Measurements from ENCODE around the gene PCDHB2.
"Not testable (repeated sequence)": the region's sequence is repeated elsewhere in the genome, so short reads cannot be mapped to it uniquely, and the experiment has no call there.

The PCDHB2 gene

DNA sequence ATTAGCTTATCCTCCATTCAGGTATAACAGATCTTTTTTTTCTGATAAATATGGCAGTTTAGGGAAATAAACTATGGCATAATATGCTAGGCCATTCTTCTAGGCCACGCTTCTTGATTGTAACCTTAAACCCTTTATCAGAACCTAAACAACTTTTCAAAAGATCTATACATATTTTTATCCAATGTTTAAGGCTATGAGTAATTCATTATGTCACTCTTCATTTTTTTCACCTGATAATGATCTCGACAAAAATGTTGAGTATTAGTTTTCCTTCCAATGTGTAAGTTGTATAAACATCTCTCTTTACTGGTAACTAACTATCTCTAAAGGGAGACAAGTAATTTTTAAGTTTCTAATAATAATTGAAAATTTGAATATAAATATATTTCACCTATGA lies 24.8 kb downstream of the PCDHB2 start:
- Mint-ChIP-seq H3K36me3 (peaks cover 2% of the 10 kb centered on the region), H3K4me3 (no peak overlapping the region), H3K9me3 (peaks cover 15% of the 10 kb centered on the region), H3K4me1 (no peaks in the 10 kb centered on the region), H3K27me3 (no peaks in the 10 kb centered on the region), H3K27ac (no peak overlapping the region)
- ATAC-seq (ENCODE audit: low read depth) (no peak), DNase-seq (ENCODE audit: low spot score in 2 of 2) (no peak)

DNA sequence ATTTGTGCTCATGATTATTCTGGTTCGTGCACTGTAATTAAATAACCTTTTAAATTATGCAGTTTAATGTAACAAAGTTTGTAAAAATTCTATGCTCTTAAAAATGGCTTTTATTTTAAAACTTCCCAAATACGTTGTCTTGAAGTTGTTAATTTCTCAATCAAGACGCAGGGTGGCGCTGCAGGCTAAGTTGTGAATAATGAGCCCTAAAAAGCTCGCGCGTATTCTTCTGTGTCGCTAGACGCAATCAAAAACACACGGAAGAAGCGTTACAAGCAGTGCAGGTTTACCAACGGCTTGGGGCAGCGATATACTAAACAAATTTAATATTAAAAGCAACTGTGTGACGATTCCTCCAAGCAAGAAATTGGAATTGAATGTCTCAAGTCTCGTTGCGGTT lies 27.1 kb downstream of the PCDHB2 start, which contains the start of gene PCDHB4:
Gene PCDHB4 (plus strand): TSS at position 256 of the 400 bp plus-strand sequence. CDS start 181 bp downstream, outside the sequence.
- Mint-ChIP-seq H3K36me3 (peaks cover 2% of the 10 kb centered on the region), H3K27me3 (no peaks in the 10 kb centered on the region), H3K27ac (no peak within 1 kb of the TSS), H3K9me3 (peaks cover 3% of the 10 kb centered on the region), H3K4me3 (no peak within 1 kb of the TSS), H3K4me1 (no peaks in the 10 kb centered on the region)
- ATAC-seq (ENCODE audit: low read depth) (no peak), DNase-seq (ENCODE audit: low spot score in 2 of 2) (no peak)

DNA sequence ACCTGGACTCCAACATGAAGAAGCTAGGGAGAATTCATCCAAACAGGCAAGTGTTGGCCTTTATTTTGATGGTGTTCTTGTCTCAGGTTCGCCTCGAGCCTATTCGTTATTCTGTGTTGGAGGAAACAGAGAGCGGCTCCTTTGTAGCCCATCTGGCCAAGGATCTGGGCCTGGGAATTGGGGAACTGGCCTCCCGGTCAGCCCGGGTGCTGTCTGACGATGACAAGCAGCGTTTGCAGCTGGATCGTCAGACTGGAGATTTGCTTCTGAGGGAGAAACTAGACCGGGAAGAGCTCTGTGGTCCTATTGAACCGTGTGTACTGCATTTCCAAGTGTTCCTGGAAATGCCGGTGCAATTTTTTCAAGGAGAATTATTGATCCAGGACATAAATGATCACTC lies 27.6 kb downstream of the PCDHB2 start:
- DNase-seq (ENCODE audit: low spot score in 2 of 2) (no peak), ATAC-seq (ENCODE audit: low read depth) (no peak)
- Mint-ChIP-seq H3K9me3 (no peaks in the 10 kb centered on the region), H3K4me3 (no peak overlapping the region), H3K27me3 (no peaks in the 10 kb centered on the region), H3K27ac (no peak overlapping the region), H3K36me3 (no peaks in the 10 kb centered on the region), H3K4me1 (no peaks in the 10 kb centered on the region)

DNA sequence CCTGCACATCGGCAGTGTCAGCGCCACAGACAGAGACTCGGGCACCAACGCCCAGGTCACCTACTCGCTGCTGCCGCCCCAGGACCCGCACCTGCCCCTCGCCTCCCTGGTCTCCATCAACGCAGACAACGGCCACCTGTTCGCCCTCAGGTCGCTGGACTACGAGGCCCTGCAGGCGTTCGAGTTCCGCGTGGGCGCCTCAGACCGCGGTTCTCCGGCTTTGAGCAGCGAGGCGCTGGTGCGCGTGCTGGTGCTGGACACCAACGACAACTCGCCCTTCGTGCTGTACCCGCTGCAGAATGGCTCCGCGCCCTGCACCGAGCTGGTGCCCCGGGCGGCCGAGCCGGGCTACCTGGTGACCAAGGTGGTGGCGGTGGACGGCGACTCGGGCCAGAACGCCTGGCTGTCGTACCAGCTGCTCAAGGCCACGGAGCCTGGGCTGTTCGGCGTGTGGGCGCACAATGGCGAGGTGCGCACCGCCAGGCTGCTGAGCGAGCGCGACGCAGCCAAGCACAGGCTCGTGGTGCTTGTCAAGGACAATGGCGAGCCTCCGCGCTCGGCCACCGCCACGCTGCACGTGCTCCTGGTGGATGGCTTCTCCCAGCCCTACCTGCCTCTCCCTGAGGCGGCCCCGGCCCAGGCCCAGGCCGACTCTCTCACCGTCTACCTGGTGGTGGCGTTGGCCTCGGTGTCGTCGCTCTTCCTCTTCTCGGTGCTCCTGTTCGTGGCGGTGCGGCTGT lies 29.2 kb downstream of the PCDHB2 start:
- not testable (repeated sequence) for H3K27me3 Mint-ChIP-seq; ATAC-seq (ENCODE audit: low read depth); H3K36me3 Mint-ChIP-seq; DNase-seq (ENCODE audit: low spot score in 2 of 2); H3K4me1 Mint-ChIP-seq; H3K4me3 Mint-ChIP-seq; H3K9me3 Mint-ChIP-seq; H3K27ac Mint-ChIP-seq

DNA sequence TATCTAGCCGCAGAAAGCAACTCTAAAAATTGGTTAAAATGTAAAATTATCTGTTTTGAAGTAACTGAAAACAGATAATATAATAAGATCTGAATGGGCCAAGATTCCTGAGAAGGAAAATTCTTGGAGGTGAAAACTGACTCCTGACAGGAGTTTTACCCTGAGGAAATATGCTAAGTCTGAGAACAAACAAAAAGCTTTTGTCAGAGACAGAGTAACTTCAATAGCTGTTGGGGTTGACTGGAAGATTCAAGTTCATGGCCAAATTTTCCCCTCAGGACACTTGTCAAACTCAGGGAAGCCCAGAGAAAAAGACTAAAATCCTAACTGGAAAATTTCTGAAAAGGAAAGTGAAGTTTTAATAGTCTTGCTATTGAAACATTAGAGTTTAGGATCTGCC lies 32.9 kb downstream of the PCDHB2 start:
- no peak for ATAC-seq (ENCODE audit: low read depth)
- Mint-ChIP-seq H3K27me3 (no peaks in the 10 kb centered on the region), H3K27ac (no peak overlapping the region)

DNA sequence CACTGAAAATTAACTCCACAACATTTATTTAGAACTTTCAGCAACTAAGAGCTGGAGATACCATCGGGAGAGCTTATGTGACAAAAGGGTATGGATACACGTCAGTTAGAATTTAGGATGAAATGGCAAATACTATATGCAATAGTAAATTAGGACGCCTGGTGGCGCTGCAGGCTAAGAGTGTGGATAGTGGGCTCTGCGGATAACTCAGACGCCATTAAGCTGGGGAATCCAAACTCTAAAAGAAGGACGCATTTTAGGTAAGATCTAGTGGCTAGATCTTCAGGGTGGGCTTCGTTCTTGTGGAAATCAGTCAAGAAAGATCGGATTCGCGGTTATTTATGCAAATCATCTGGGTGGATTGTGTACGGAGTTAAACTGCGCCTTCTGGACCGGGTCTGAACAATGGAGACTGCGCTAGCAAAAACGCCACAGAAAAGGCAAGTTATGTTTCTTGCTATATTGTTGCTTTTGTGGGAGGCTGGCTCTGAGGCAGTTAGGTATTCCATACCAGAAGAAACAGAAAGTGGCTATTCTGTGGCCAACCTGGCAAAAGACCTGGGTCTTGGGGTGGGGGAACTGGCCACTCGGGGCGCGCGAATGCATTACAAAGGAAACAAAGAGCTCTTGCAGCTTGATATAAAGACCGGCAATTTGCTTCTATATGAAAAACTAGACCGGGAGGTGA lies 40.8 kb downstream of the PCDHB2 start, which contains the start of gene PCDHB5:
Gene PCDHB5 (plus strand): TSS at position 177 of the 688 bp plus-strand sequence. CDS start 229 bp downstream, at position 406.
- no peak within 1 kb of the TSS for H3K27ac Mint-ChIP-seq
- H3K4me1 Mint-ChIP-seq, result no peaks in the 10 kb centered on the region
- H3K36me3 Mint-ChIP-seq, result peaks cover 3% of the 10 kb centered on the region
- H3K27me3 Mint-ChIP-seq, result peaks cover 2% of the 10 kb centered on the region
- DNase-seq (ENCODE audit: low spot score in 2 of 2) (no peak), ATAC-seq (ENCODE audit: low read depth) (no peak)
- H3K4me3 Mint-ChIP-seq, result no peak within 1 kb of the TSS
- H3K9me3 Mint-ChIP-seq, result peaks cover 17% of the 10 kb centered on the region

More for the DNA sequence above, 32.9 kb downstream of the PCDHB2 start:
- H3K4me1 Mint-ChIP-seq, result no peaks in the 10 kb centered on the region
- H3K4me3 Mint-ChIP-seq, result no peak overlapping the region
- peaks cover 4% of the 10 kb centered on the region for H3K9me3 Mint-ChIP-seq
- no peaks in the 10 kb centered on the region for H3K36me3 Mint-ChIP-seq
- DNase-seq (ENCODE audit: low spot score in 2 of 2), result no peak

DNA sequence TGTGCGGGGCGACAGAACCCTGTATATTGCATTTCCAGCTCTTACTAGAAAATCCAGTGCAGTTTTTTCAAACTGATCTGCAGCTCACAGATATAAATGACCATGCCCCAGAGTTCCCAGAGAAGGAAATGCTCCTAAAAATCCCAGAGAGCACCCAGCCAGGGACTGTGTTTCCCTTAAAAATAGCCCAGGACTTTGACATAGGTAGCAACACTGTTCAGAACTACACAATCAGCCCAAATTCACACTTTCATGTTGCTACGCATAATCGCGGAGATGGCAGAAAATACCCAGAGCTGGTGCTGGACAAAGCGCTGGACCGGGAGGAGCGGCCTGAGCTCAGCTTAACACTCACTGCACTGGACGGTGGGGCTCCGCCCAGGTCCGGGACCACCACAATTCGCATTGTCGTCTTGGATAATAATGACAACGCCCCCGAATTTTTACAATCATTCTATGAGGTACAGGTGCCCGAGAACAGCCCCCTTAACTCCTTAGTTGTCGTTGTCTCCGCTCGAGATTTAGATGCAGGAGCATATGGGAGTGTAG lies 41.4 kb downstream of the PCDHB2 start:
- peaks cover 3% of the 10 kb centered on the region for H3K36me3 Mint-ChIP-seq

DNA sequence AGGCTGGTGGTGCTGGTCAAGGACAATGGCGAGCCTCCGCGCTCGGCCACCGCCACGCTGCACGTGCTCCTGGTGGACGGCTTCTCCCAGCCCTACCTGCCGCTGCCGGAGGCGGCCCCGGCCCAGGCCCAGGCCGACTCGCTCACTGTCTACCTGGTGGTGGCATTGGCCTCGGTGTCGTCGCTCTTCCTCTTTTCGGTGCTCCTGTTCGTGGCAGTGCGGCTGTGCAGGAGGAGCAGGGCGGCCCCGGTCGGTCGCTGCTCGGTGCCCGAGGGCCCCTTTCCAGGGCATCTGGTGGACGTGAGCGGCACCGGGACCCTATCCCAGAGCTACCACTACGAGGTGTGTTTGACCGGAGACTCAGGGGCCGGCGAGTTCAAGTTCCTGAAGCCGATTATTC lies 42.9 kb downstream of the PCDHB2 start:
- H3K4me1 Mint-ChIP-seq; DNase-seq (ENCODE audit: low spot score in 2 of 2); H3K27ac Mint-ChIP-seq; H3K4me3 Mint-ChIP-seq; H3K36me3 Mint-ChIP-seq; ATAC-seq (ENCODE audit: low read depth); H3K27me3 Mint-ChIP-seq: not testable (repeated sequence)
- peaks cover 13% of the 10 kb centered on the region for H3K9me3 Mint-ChIP-seq

More for the DNA sequence above, 41.4 kb downstream of the PCDHB2 start:
- DNase-seq (ENCODE audit: low spot score in 2 of 2) (no peak), ATAC-seq (ENCODE audit: low read depth) (no peak)
- no peak overlapping the region for H3K4me3 Mint-ChIP-seq
- H3K9me3 Mint-ChIP-seq, result peaks cover 15% of the 10 kb centered on the region
- H3K27ac Mint-ChIP-seq, result no peak overlapping the region
- H3K4me1 Mint-ChIP-seq, result no peaks in the 10 kb centered on the region
- H3K27me3 Mint-ChIP-seq, result peaks cover 2% of the 10 kb centered on the region
